Prostate gland (tissue), 2 donors: Measurements from ENCODE around the gene GRIN2A. TPM values are rescaled to one million over a fixed set of nuclear protein-coding genes. Genes with fewer than 3 reads are reported as not detected.

Source experiments
- DNase-seq: peaks from one replicate; pipeline ENCODE4 v3.0.0-alpha.2; 2019; ENCODE audit warnings: low spot score
- H3K27ac ChIP-seq, 2 donors: fragments of 200-600 bp; sonication (generic); 2 replicates each; pipeline ENCODE4 v1.5.1; 2017 to 2019
- H3K27me3 ChIP-seq: fragments of 200-600 bp; sonication (generic); replicated peaks from 2 replicates; pipeline ENCODE4 v1.5.1; 2019; ENCODE audit not compliant: insufficient read depth
- H3K36me3 ChIP-seq, 2 donors: fragments of 200-600 bp; sonication (generic); 1 replicate in 1 of 2; 2 replicates in 1 of 2; pipeline versions ENCODE4 v1.5.1 to v1.8.1; 2017 to 2019
- H3K4me1 ChIP-seq: fragments of 200-600 bp; sonication (generic); replicated peaks from 2 replicates; pipeline ENCODE4 v1.5.1; 2019
- H3K4me3 ChIP-seq, 2 donors: fragments of 200-600 bp; sonication (generic); 2 replicates each; pipeline ENCODE4 v1.5.1; 2017 to 2019
- H3K9me3 ChIP-seq: fragments of 200-600 bp; sonication (generic); 2 replicates; pipeline ENCODE4 v1.5.1; 2017
- POLR2A ChIP-seq: fragments of 450-650 bp; IDR thresholded peaks from one replicate; pipeline ENCODE4 v1.6.1; 2016; ENCODE audit warnings: antibody characterized with exemption, mild to moderate bottlenecking
- POLR2AphosphoS5 ChIP-seq: sonication (generic); formaldehyde crosslinking; IDR thresholded peaks from one replicate; pipeline ENCODE4 v1.6.1; 2017; ENCODE audit warnings: antibody characterized with exemption
- WGBS: methylation state at CpG from one replicate; pipeline ENCODE4 v1.1.5; 2018; 5-methylcytosine and 5-hydroxymethylcytosine counted together
- intact Hi-C: fragments of 100-400 bp; cut with DNase I; formaldehyde crosslinking; loops from one replicate; pipeline ENCODE4 v1.14.2; 2022
- total RNA-seq, 2 donors: library from RNA; depleted of rRNA; stranded (reverse); fragments of >200 nt; gene quantifications; one replicate each; pipeline ENCODE4 v1.1.0, GENCODE V29; 2016
- TF ChIP-seq, protein P1 (sequence below), 4 experiments: fragments of 200-600 bp in 2 of 4; fragments of 450-650 bp in 2 of 4; sonication (generic) in 2 of 4; IDR thresholded peaks; 1 replicate in 3 of 4; 2 replicates in 1 of 4; pipeline ENCODE4 v1.5.1; 2016 to 2019; ENCODE audit warnings: antibody characterized with exemption in 4 of 4, mild to moderate bottlenecking in 2 of 4, moderate library complexity in 2 of 4

GRIN2A gene
- total RNA-seq, 2 donors from 2014 or later = 0.23 to 11.4 TPM

DNA sequence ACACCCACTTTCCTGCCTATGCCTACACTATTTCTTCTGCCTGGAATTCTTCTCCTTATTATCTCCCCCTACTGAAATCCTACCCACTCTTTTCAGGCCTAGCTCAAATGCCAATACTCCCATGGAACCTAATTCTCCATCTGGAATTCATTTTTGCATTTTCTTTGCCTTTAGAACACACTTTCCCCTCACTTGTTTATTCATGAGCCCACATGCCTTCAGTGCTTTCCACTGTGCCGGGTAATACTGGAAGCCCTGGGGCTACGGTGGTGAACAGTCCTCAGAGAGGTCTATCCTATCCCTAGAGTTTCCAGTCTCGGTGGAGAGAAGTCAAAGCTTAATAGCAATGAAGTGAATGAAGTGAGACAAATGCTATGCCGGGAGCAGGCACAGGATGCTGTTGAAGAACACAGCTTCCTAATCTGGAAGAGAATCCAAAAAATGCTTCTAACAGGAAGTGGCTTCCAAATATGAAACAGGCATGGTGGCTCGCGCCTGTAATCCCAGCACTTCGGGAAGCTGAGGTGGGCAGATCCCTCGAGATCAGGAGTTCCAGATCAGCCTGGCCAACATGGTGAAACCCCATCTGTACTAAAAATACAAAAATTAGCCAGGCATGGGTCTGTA, 322.4 kb downstream of the GRIN2A start:
- no peaks in the 10 kb centered on the region for H3K4me1 ChIP-seq
- H3K9me3 ChIP-seq = no peaks in the 10 kb centered on the region
- H3K27ac ChIP-seq = no peak overlapping the region
- no peaks in the 10 kb centered on the region for H3K27me3 ChIP-seq
- WGBS = 70% methylated on average over 8 of the region's 8 CpGs
- DNase-seq = no peak
- no peak overlapping the region for H3K4me3 ChIP-seq
- intact Hi-C loops = no loop called here
- H3K36me3 ChIP-seq = no peaks in the 10 kb centered on the region
- TF ChIP-seq POLR2AphosphoS5 = no peak
- no peak for TF ChIP-seq POLR2A
- TF ChIP-seq, protein P1, sequence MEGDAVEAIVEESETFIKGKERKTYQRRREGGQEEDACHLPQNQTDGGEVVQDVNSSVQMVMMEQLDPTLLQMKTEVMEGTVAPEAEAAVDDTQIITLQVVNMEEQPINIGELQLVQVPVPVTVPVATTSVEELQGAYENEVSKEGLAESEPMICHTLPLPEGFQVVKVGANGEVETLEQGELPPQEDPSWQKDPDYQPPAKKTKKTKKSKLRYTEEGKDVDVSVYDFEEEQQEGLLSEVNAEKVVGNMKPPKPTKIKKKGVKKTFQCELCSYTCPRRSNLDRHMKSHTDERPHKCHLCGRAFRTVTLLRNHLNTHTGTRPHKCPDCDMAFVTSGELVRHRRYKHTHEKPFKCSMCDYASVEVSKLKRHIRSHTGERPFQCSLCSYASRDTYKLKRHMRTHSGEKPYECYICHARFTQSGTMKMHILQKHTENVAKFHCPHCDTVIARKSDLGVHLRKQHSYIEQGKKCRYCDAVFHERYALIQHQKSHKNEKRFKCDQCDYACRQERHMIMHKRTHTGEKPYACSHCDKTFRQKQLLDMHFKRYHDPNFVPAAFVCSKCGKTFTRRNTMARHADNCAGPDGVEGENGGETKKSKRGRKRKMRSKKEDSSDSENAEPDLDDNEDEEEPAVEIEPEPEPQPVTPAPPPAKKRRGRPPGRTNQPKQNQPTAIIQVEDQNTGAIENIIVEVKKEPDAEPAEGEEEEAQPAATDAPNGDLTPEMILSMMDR (IDR thresholded peaks at IDR 0.05) = no peak

GRCh38 chr16:9854675-9855074, 327.6 kb downstream of the GRIN2A start:
- Histone ChIP-seq H3K36me3 (no peaks in the 10 kb centered on the region), H3K27me3 (no peaks in the 10 kb centered on the region), H3K4me3 (no peak overlapping the region), H3K4me1 (no peaks in the 10 kb centered on the region), H3K9me3 (no peaks in the 10 kb centered on the region), H3K27ac (no peak overlapping the region)
- intact Hi-C loops = no loop called here
- no peak for TF ChIP-seq POLR2A
- no peak for TF ChIP-seq POLR2AphosphoS5
- TF ChIP-seq, protein P1 (IDR thresholded peaks at IDR 0.05) = no peak
- WGBS = 40% methylated on average over 2 of the region's 2 CpGs
- no peak for DNase-seq

GRCh38 chr16:9852003-9852402, 330.2 kb downstream of the GRIN2A start:
- H3K4me1 ChIP-seq = peaks cover 3% of the 10 kb centered on the region
- H3K27ac ChIP-seq = no peak overlapping the region
- TF ChIP-seq POLR2AphosphoS5 = no peak
- TF ChIP-seq, protein P1 (IDR thresholded peaks at IDR 0.05) = no peak
- TF ChIP-seq POLR2A = no peak
- H3K9me3 ChIP-seq = no peaks in the 10 kb centered on the region
- no peak for DNase-seq
- intact Hi-C loops = no loop called here
- WGBS = 91% methylated on average over 5 of the region's 5 CpGs
- H3K4me3 ChIP-seq = no peak overlapping the region
- no peaks in the 10 kb centered on the region for H3K27me3 ChIP-seq
- H3K36me3 ChIP-seq = no peaks in the 10 kb centered on the region

GRCh38 chr16:9850817-9851216, 331.4 kb downstream of the GRIN2A start:
- TF ChIP-seq, protein P1 (IDR thresholded peaks at IDR 0.05) = no peak
- TF ChIP-seq POLR2AphosphoS5 (no peak), POLR2A (no peak)
- no peak for DNase-seq

GRCh38 chr16:9849697-9850245, 332.5 kb downstream of the GRIN2A start:
- intact Hi-C loops = no loop called here
- H3K4me3 ChIP-seq = no peak overlapping the region
- DNase-seq = no peak
- H3K9me3 ChIP-seq = no peaks in the 10 kb centered on the region
- 85% methylated on average over 20 of the region's 20 CpGs for WGBS
- H3K27ac ChIP-seq = no peak overlapping the region
- no peaks in the 10 kb centered on the region for H3K27me3 ChIP-seq
- H3K4me1 ChIP-seq = peaks cover 3% of the 10 kb centered on the region
- H3K36me3 ChIP-seq = no peaks in the 10 kb centered on the region
- TF ChIP-seq POLR2A (no peak), POLR2AphosphoS5 (no peak)
- TF ChIP-seq, protein P1 (IDR thresholded peaks at IDR 0.05) = no peak

More at GRCh38 chr16:9850817-9851216, 331.4 kb downstream of the GRIN2A start:
- Histone ChIP-seq H3K4me1 (peaks cover 3% of the 10 kb centered on the region), H3K9me3 (no peaks in the 10 kb centered on the region), H3K27me3 (no peaks in the 10 kb centered on the region), H3K27ac (no peak overlapping the region), H3K36me3 (no peaks in the 10 kb centered on the region), H3K4me3 (no peak overlapping the region)
- WGBS = 29% methylated on average over 9 of the region's 9 CpGs
- intact Hi-C loops = no loop called here
